Measurements from ENCODE around the gene KCTD12.
A peak's percentile ranks its signal among the peaks of the same experiment; 100 is the strongest.

KCTD12 gene

GRCh38 chr13:76887076-76887563 is 915 bp upstream of the KCTD12 start:
- DNase-seq (ENCODE audit: low read depth), result no peak

DNA sequence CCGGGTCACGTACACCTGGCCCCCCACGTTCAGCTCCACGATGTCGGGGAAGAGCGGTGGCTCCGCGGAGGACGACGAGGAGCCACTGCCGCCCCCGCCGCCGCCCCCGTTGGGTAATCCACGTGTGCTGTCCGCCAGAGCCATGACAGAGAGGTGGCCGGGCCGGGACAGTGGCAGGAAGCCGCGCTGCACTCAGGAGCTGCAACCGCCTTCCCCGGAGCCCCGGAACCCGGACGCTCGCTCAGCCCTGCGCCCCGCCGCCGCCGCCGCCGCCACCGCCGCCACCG is 257 bp downstream of the KCTD12 start:
- no peak for DNase-seq (ENCODE audit: low read depth)

DNA sequence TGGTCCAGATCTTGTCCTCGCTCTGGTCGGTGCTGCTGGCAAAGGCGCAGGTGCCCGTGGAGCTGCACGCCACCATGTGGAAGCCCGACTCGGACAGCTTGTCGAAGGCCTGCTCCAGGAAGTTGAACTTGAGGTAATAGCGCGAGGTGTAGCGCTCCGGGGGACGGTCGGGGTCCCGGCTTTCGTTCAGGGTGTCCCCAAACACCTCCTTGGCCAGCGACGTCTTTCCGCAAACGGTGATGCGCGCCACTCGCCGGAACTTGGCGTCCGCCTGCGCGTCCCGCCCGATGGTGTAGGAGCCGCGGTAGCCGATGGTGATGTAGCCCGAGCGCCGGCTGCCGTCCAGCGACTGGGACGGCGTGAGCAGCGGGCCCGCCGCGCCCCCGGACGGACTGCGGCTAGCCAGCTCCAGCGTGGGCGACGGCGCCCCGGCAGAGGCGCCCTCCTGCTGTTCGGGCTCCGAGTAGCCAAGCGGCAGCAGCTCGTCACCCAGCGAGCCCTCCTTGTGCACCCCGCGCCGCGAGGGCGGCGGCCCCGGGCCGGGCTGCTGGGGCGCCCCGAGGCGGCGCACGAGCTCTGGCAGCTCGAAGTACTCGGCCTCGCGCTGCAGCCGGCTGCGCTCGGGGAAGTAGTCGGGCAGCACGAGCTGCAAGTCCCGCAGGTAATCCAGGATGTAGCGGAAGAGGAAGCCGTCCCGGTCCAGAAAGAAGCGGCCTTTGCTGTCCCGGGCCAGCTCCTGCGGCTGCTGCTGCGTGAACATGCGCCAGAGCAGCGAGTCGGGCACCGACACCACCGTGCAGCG is 801 bp downstream of the KCTD12 start:
- peak; percentile 14 for DNase-seq (ENCODE audit: low read depth)

DNA sequence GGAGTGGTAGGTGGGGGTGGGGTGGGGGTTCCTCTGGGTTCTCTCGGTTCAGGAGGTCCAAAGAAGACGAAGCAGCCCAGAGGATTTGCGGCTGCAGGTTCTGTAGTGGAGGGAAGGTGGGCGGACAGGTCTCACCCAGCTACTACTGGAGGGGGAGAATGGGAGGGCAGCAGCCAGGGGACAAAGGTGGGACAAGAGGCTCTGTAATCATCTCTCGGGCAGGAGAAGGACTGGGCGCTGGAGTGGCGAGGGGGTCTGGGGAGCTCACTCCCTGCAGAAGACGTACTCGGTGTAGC is 1.4 kb downstream of the KCTD12 start:
- DNase-seq (ENCODE audit: low read depth), result no peak

GRCh38 chr13:76884186-76884906 is 1.9 kb downstream of the KCTD12 start:
- no peak for DNase-seq (ENCODE audit: low read depth)

GRCh38 chr13:76883236-76883635 is 3.0 kb downstream of the KCTD12 start:
- DNase-seq (ENCODE audit: low read depth), result no peak

DNA sequence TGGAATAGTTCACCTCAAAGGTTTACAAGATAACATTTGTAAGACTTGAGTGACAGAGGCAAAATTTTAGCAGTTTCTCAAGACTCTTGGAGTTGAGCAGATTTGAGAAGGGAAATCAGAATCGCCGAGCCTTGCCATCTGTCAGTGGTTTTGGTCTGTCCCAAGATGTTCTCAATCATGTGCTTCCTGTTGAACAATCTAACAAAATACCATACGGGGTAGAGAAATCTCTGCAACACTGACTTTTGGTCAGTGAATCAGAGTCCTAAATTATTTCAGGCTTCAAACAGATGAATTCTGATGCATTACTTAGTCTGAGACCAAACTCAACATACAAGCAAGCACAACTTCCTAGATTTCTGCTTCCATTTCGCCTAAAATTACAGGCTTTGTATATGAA is 3.8 kb downstream of the KCTD12 start:
- no peak for DNase-seq (ENCODE audit: low read depth)

- no peak for DNase-seq (ENCODE audit: low read depth)
Measured at GRCh38 chr13:76879883-76880270, 6.3 kb downstream of the KCTD12 start.

- no peak for DNase-seq (ENCODE audit: low read depth)
Measured at GRCh38 chr13:76879203-76879882, 6.9 kb downstream of the KCTD12 start.

DNA sequence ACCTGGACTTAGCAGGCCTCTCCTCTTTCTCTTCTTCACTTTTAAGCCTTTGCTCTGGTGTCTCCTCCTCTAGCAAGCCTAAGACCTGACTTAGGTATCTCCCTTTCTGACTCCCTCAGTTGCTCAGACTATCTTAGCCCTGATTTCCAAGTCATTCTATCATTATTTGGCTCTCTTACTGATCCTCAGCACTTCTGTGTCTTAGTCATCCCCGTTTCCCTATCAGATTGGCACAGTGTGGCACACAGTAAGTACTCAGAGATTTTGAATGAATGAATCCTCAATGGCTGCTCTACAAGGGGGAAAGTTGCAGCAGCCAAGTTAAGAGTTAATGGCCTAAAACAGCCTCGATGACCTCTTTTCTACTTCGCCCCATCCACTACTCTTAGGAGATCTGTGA is 8.2 kb downstream of the KCTD12 start:
- DNase-seq (ENCODE audit: low read depth), result no peak

DNA sequence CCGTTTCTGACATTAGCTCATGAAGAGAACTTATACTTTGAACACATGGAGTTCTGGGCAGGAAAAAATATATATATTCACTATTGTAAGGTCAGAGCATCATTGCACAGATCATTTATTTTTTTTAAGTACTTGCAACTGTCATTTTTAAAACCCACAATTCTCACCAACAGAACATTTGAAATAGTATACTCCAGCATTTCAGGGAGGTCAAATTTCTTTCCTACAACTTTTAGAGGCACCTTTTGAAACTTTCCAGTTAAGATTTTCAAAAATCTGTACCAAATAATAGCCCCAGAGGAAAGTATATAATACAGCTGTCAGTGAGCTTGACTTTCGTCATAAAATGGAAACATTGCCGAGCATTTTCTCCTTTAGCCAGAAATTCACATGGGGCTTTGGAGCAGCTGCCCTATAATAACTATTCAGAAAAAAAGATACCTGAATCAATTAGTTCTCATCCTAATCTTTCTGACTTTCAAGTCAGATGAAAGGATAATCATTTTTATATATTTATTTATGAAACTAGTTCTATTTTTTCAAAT is 10.9 kb downstream of the KCTD12 start:
- no peak for DNase-seq (ENCODE audit: low read depth)

- DNase-seq (ENCODE audit: low read depth), result no peak
Measured at GRCh38 chr13:76874479-76874878, 11.7 kb downstream of the KCTD12 start.

DNA sequence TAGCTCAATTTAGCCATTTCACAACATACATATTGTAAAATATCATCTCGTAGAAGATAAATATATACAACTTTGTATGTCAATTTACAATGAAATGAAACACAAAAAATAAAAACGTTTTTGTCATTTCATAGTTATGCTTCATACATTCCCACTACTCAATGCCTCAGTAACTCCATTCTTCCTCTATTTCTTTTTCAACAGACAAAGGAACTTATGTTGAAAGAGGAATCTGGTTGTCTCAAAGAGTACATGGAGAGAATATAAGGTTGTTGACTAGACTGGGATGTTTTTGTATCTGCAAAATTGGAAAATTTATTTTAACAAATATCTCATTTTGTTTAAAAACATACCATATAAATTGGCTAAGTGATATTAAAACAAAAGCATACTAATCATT is 12.8 kb downstream of the KCTD12 start:
- no peak for DNase-seq (ENCODE audit: low read depth)

- DNase-seq (ENCODE audit: low read depth), result no peak
Measured at GRCh38 chr13:76872675-76873074, 13.5 kb downstream of the KCTD12 start.

GRCh38 chr13:76871432-76871831 is 14.8 kb downstream of the KCTD12 start:
- no peak for DNase-seq (ENCODE audit: low read depth)

DNA sequence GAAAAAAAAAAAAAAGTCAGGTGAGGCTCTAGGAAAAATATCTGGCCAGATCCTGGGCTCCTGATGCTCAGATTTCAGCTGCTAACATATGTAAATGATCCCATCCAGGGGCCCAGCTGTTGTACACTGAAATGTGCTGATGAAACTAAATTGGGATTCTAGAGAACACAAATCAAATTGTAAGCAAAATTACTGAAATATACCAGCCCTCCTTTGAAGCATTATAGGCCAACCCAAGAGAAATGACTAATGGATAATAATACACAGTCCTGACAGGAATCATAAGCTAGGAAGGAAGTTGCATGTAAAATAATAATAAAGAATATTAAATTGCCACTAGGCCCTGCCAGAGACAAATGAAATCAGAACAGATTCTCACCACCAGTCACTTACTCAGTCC is 17.8 kb downstream of the KCTD12 start:
- no peak for DNase-seq (ENCODE audit: low read depth)

GRCh38 chr13:76865996-76866503 is 20.2 kb downstream of the KCTD12 start:
- no peak for DNase-seq (ENCODE audit: low read depth)

DNA sequence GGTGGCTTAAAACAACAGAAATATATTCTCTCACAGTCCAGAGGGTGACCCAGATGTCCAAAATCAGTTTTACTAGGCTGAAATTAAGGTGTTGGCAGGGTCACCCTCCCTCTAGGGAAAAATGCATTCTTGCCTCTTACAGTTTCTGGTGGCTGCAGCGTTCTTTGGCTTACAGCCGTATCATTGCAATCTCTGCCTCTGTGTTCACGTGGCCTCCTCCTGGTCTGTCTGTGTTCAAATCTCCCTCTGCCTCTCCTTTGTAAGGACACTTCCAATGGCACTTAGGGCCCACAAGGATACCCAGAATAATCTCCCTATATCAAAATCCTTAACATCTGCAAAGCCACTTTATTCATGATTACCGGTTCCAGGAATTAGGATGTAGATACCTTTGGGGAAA is 21.1 kb downstream of the KCTD12 start:
- DNase-seq (ENCODE audit: low read depth), result no peak

DNA sequence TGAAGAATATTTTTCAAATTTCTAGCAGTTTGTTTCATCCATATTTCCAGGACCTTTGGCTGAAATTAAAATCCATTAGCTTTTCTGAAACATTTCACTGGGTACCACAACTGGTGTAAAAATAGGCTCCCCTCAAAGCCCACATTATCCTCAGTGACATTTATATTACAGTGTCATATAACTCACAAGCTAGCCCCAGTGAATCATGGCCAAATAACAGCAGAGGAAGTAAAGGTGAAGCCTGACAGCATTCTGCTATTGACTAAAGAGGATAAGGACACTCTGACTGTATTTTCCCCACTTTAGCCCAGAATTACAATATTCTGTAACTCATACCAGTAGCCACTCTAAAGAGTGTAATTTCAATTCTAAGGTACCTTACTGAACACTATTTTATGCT is 21.9 kb downstream of the KCTD12 start:
- no peak for DNase-seq (ENCODE audit: low read depth)

DNA sequence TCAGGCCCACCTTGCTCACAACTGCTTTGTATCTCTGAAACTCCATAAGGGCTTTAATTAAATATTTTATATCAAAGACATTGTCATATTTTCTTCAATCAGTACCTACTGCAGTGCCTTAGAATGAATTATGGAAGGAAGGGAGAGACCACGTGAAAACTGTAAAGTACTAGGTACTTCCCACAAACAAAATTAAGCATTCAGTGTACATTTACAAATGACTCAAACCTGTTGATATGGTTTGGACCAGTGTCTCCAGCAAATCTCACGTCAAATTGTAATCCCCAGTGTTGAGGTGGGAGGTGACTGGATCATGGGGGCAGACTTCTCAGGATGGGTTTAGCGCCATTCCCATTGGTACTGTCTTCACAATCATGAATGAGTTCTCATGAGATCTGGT is 23.2 kb downstream of the KCTD12 start:
- DNase-seq (ENCODE audit: low read depth), result no peak

DNA sequence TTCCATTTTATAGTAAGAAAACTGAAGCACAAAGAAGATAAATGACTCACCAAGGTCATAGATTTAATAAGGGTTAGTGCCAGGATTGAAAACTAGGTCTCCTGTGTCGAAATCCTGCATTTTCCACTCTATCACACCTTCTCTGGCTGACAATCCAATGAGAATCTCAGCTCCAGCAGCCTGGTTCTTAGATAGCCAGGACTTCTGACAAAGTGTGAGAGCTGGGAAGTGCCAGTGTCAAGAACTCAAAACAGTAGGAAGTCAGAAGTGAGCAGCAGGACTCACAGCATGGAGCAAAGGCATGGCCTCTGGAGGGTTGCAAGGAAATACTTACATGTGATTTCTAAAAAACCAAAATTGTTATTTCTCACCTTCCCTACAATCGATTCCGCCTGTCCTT is 24.3 kb downstream of the KCTD12 start:
- no peak for DNase-seq (ENCODE audit: low read depth)

- DNase-seq (ENCODE audit: low read depth), result no peak
Measured at GRCh38 chr13:76860706-76861105, 25.5 kb downstream of the KCTD12 start.

DNA sequence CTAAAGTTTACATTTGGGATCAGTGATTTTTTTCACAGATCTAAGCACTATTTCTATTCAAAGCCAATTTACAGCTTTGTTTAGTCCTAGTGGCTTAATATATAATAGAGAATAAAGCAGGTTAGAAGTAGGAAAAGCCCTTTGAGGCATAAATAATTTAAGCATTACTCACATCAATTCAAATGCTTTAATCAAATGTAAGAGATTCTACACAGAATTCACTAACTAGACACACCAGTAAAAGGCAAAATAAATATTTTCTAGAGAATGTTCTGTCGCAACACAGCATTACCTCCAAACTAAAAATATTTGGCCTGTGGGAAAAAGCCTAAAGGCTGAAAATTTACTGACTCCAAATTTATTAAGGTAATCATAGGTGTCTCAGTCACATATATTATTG is 31.3 kb downstream of the KCTD12 start:
- DNase-seq (ENCODE audit: low read depth), result no peak

Measured in stimulated activated CD8-positive, alpha-beta memory T cell treated with anti-CD3 and anti-CD28 coated beads, Interleukin-15, amount 100 ng/mL, for 24 hours (primary cell).